Renal pelvis (tissue), 4 donors: ENCODE measurements around the gene SMC1B. TPM values are rescaled to one million over a fixed set of nuclear protein-coding genes. Genes with fewer than 3 reads are reported as not detected.

Source experiments
- DNase-seq: peaks from one replicate; pipeline ENCODE4 v3.0.0-alpha.2; 2013
- polyA plus RNA-seq, 3 donors: library from polyadenylated mRNA; unstranded; fragments of 120-200 nt; gene quantifications; one replicate each; pipeline ENCODE4 v1.2.1, GENCODE V29; 2013; ENCODE audit not compliant: insufficient read length in 3 of 3

Gene SMC1B
- polyA plus RNA-seq, 3 donors, result 0.13 to 0.25 (median 0.13) TPM

GRCh38 chr22:45318558-45319323 is 94.7 kb downstream of the SMC1B start:
- no peak for DNase-seq

- peak; percentile 81 for DNase-seq
Observed at GRCh38 chr22:45318168-45318557, 95.2 kb downstream of the SMC1B start.

GRCh38 chr22:45317551-45318167 is 95.7 kb downstream of the SMC1B start:
- DNase-seq, result no peak

DNA sequence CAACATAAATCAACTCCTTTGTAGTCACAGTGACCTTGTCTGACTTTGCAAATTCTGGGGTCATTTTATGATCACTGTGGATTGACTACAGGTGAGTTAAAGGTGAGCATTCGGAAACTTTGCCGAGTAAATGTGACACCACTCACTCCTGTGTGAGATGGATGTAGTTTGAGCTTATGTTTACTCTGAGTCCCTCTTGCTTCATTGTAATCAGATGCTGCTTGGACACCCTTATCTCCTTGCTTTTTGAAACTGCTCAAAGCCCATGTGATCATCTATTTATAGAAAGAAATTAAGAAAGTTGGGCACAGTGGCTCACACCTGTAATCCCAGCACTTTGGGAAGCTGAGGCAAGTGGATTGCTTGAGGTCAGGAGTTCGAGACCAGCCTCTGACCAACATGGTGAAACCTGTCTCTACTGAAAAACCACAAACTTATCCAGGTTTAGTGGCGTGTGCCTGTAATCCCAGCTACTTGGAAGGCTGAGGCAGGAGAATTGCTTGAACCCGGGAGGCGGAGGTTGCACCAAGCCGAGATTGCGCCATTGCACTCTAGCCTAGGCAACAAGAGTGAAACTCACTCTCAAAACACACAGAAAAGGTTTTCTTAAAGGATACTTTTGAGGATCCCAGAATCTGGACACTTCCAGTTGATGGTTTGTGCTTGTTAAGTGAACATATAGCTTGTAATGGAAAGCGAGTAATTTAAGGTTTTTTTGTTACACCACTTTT is 96.4 kb downstream of the SMC1B start:
- DNase-seq, result no peak

DNA sequence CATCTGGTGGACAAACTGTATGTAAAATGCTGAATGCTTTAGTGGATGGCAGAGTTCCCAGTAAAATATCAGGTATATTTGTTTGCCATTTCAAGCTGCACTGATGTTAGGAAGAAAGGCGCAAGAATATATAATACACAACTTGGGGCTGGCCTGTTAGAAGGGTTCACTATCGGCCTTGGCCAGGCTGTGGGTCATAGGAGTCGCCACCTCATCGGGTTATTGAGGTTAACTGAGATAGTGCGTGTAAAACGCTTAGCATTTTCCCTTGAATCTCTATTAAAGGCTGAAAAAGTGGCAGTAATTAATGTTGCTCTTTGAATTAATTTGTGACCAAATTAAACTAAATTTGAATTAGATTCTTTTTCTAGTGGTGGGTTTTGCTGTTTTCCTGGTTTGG is 98.6 kb downstream of the SMC1B start:
- DNase-seq, result no peak

GRCh38 chr22:45314054-45314721 is 99.2 kb downstream of the SMC1B start:
- no peak for DNase-seq

- DNase-seq, result no peak
Observed at GRCh38 chr22:45312856-45313255, 100.5 kb downstream of the SMC1B start.

- no peak for DNase-seq
Observed at GRCh38 chr22:45312415-45312814, 101.0 kb downstream of the SMC1B start.

DNA sequence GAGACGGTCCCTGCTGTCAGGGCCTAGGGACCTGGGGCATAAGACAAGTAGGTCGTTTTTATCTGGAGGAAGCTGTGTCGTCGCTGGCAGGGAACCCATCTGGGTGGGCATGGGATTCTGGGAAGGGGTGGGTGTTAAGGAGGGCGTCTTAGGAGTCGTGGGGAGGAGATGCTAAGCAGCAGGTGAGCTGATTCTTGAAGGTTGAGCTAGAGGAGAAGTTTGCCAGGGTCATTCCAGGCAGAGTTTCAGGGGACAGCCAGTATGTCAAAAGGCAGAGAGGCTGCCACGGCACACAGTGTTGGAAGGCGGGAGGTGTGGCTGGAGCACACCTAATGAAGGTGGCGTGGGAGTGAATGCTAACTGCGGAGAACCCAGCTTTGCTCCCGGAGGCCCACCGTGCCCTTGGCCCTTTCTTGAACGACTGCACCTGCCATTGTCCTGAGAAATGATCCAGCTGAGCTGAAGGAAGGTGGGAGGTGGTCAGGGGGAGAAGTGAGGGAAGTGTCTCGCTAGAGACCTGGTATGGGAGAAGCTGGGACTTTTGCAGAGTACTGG is 102.3 kb downstream of the SMC1B start:
- no peak for DNase-seq

DNA sequence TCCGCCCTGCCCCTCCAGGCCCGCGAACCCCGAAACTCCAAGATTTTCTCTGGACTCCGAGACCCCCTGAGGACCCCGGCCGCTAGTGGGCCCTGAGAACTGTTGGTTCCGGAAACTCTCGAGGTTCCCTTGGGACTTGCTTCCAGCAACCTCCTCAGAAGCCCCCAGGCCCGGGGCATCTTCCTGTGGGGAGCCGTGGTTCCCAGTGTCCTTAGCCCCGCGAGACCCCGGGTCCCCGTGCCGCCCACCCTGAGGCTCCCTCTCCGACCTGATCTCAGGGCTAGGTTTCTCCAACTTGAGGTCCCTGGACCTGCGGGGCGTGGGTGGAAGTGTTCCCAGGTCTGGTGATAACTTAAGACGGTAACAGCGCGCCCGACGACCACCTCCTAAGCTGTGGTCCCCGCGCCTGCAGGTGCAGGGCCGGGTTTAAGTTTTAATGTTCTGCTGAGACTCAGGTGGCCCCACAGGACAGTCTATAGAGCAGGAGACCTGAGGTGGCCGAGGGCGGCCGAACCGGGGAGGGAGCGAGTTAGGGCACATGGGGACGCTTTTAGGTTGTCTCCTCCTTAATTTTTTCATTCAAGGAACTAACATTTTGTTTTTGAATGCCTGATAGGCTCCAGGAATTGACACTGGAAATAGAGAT is 102.9 kb downstream of the SMC1B start:
- DNase-seq, result no peak

DNA sequence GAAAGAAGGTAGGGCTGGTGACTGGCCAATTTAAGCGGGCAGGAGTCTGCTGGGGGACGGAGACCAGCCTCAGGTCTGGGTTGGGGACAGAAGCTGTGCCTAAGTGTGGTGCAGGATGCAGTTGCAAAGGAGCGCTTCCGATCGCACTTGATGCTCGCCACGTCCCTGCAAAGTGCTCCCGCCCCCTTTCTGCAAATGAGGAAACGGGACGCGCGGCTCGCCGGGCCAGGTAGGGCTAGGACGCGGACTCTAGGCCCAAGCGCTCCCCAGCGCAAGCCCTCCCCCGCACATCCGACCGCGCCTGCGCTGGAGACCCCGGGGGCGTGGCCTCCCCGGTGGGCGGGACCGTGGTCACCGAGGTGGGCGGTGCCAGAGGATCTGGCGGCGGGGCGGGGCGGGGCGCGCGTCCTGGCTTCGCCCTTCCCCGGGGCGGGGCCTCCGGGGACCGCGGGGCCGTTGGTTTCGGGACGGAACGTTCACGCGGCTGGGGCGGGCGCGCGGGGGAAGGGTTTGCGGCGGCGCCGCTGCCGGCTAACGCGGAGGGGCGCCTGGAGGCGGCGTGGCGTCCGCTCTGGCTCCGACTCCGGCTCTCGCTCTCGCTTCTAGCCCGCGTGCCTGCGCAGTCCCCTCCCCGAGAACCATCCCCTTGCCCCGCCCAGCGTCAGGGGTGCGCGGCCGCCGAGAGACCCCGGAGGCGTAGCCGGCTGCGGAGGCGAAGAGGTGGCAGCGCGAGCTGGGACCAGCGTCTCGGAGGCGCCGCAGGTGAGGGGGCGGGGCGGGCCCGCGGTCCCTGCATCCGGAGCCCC is 103.8 kb downstream of the SMC1B start, which contains the start of gene FAM118A:
TSS of gene FAM118A (plus strand) at position 513 of the 806 bp plus-strand sequence. CDS start 12,446 bp downstream, outside the sequence.
- peak; percentile 91 for DNase-seq

GRCh38 chr22:45308957-45309421 is 104.4 kb downstream of the SMC1B start:
- no peak for DNase-seq

GRCh38 chr22:45308391-45308956 is 104.9 kb downstream of the SMC1B start:
- no peak for DNase-seq

GRCh38 chr22:45306139-45306538 is 107.3 kb downstream of the SMC1B start:
- DNase-seq, result no peak

GRCh38 chr22:45305456-45306075 is 107.8 kb downstream of the SMC1B start:
- no peak for DNase-seq

- DNase-seq, result no peak
Observed at GRCh38 chr22:45304971-45305370, 108.4 kb downstream of the SMC1B start.

DNA sequence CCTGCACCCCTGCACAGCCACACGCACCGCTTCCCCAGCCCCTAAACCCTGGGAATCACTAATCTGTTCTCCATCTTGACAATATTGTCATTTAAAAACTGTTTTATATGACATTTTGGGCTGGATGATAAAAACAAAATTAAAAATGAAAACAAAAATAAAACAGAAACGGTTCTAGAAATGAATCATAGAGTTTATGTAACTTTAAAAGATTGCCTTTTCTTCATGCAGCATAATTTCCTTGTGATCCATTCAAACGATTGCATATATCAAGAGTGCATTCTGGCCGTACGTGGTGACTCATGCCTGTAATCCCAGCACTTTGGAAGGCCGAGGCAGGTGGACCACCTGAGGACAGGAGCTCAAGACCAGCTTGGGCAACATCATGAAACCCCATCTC is 110.2 kb downstream of the SMC1B start:
- no peak for DNase-seq

DNA sequence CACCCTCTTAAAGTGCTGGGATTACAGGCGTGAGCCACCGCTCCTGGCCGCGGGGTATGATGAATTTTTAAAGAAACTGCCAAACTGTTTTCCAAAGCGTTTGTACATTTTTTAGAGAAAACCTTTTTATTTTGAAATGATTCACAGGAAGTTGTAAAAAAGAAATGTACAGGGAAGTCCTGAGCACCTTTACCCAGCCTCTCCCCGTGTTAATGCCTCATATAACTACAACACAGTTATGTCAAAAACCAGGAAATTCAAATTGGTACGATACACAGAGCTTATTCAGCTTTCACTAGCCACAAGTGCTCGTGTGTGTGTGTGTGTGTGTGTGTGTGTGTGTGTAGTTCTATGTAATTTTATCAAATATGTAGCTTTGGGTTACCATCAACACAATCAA is 110.6 kb downstream of the SMC1B start:
- DNase-seq, result no peak

- no peak for DNase-seq
Observed at GRCh38 chr22:45298934-45299505, 114.4 kb downstream of the SMC1B start.
